Measurements from ENCODE around the gene GARS1. TPM values are rescaled to one million over a fixed set of nuclear protein-coding genes. Genes with fewer than 3 reads are reported as not detected.

GARS1 gene
- total RNA-seq, 1 experiment from 2014 or later = 274 TPM

DNA sequence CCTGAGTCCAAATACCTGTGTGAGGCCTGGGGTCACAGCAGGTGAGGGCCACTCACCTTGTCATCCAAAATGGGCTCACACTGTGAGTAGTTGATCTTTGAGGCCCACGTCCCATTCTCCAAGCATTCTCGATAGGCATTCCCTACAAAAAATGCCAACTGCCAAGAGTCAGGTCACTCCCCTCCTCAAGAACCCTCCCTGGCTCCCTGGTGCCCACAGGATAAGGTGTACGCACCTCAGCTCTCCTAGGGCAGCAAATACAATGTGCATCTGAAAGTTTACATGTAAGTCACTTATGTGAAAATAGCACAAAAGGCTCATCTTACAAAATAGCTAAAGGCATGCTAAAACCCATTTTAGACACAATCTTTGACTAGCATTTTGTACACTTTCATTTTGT is 72.5 kb downstream of the GARS1 start:
- Histone ChIP-seq H3K79me2 (ENCODE audit: low read depth) (no peaks in the 10 kb centered on the region), H3F3A (ENCODE audit: insufficient read depth, low read depth) (no peaks in the 10 kb centered on the region), H3K9me2 (ENCODE audit: insufficient read depth) (no peaks in the 10 kb centered on the region), H3K27ac (no peak overlapping the region), H3K27me3 (ENCODE audit: insufficient read depth, low read depth) (peaks cover 85% of the 10 kb centered on the region), H3K36me3 (ENCODE audit: low read depth) (no peaks in the 10 kb centered on the region), H3K9me3 (ENCODE audit: insufficient read depth, low read depth) (no peaks in the 10 kb centered on the region), H3K4me3 (no peak overlapping the region), H4K20me1 (ENCODE audit: insufficient read depth) (0 out of 2 replicates have a peak, but pooled peaks cover 3% of the 10 kb centered on the region), H3K4me1 (replicated peaks; ENCODE audit: insufficient read depth) (no peaks in the 10 kb centered on the region), H2AFZ (no peak overlapping the region), H3K4me2 (no peak overlapping the region)
- DNase-seq = no peak
- intact Hi-C loops (cut with micrococcal nuclease; ENCODE audit: unreplicated experiment) = no loop called here
- TF ChIP-seq EZH2 (IDR thresholded peaks at IDR 0.05; ENCODE audit: low read depth) = no peak
- TF ChIP-seq, protein P1, sequence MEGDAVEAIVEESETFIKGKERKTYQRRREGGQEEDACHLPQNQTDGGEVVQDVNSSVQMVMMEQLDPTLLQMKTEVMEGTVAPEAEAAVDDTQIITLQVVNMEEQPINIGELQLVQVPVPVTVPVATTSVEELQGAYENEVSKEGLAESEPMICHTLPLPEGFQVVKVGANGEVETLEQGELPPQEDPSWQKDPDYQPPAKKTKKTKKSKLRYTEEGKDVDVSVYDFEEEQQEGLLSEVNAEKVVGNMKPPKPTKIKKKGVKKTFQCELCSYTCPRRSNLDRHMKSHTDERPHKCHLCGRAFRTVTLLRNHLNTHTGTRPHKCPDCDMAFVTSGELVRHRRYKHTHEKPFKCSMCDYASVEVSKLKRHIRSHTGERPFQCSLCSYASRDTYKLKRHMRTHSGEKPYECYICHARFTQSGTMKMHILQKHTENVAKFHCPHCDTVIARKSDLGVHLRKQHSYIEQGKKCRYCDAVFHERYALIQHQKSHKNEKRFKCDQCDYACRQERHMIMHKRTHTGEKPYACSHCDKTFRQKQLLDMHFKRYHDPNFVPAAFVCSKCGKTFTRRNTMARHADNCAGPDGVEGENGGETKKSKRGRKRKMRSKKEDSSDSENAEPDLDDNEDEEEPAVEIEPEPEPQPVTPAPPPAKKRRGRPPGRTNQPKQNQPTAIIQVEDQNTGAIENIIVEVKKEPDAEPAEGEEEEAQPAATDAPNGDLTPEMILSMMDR (conservative IDR thresholded peaks at IDR 0.05) = no peak
- ChIA-PET CTCF (no interaction called here), POLR2A (ENCODE audit: unreplicated experiment) (interaction anchor here (0.6 kb wide), 1 partner anchor 12 kb away, joined by 3 read pairs; no protein-coding TSS in a partner anchor)
- no TSS peak for BruUV-seq (replicated peaks)

- Histone ChIP-seq H3K27me3 (ENCODE audit: insufficient read depth, low read depth) (peaks cover 76% of the 10 kb centered on the region), H3K4me3 (no peak overlapping the region), H3F3A (ENCODE audit: insufficient read depth, low read depth) (no peaks in the 10 kb centered on the region), H3K79me2 (ENCODE audit: low read depth) (no peaks in the 10 kb centered on the region), H3K4me1 (replicated peaks; ENCODE audit: insufficient read depth) (no peaks in the 10 kb centered on the region), H3K27ac (no peak overlapping the region), H2AFZ (no peak overlapping the region), H3K36me3 (ENCODE audit: low read depth) (no peaks in the 10 kb centered on the region), H3K4me2 (no peak overlapping the region), H3K9me2 (ENCODE audit: insufficient read depth) (no peaks in the 10 kb centered on the region), H3K9me3 (ENCODE audit: insufficient read depth, low read depth) (no peaks in the 10 kb centered on the region), H4K20me1 (ENCODE audit: insufficient read depth) (0 out of 2 replicates have a peak, but pooled peaks cover 3% of the 10 kb centered on the region)
- no peak for DNase-seq
- TF ChIP-seq, protein P1 (conservative IDR thresholded peaks at IDR 0.05) = no peak
- no peak for TF ChIP-seq EZH2 (IDR thresholded peaks at IDR 0.05; ENCODE audit: low read depth)
- POLR2A ChIA-PET (ENCODE audit: unreplicated experiment) = no interaction called here
- BruUV-seq (replicated peaks) = no TSS peak
- intact Hi-C loops (cut with micrococcal nuclease; ENCODE audit: unreplicated experiment) = no loop called here
- CTCF ChIA-PET = interaction anchor here (0.5 to 0.6 kb wide), 2 partner anchors 39 to 453 kb away, joined by 3 read pairs; no protein-coding TSS in a partner anchor
Measured at GRCh38 chr7:30668102-30668501, 73.4 kb downstream of the GARS1 start.

- ChIA-PET CTCF (no interaction called here), POLR2A (ENCODE audit: unreplicated experiment) (no interaction called here)
- Histone ChIP-seq H3K4me1 (replicated peaks; ENCODE audit: insufficient read depth) (no peaks in the 10 kb centered on the region), H3K4me2 (no peak overlapping the region), H3K4me3 (no peak overlapping the region), H3F3A (ENCODE audit: insufficient read depth, low read depth) (no peaks in the 10 kb centered on the region), H4K20me1 (ENCODE audit: insufficient read depth) (0 out of 2 replicates have a peak, but pooled peaks cover 3% of the 10 kb centered on the region), H2AFZ (no peak overlapping the region), H3K9me3 (ENCODE audit: insufficient read depth, low read depth) (no peaks in the 10 kb centered on the region), H3K9me2 (ENCODE audit: insufficient read depth) (no peaks in the 10 kb centered on the region), H3K27me3 (ENCODE audit: insufficient read depth, low read depth) (peaks cover 78% of the 10 kb centered on the region), H3K36me3 (ENCODE audit: low read depth) (no peaks in the 10 kb centered on the region), H3K27ac (no peak overlapping the region), H3K79me2 (ENCODE audit: low read depth) (no peaks in the 10 kb centered on the region)
- TF ChIP-seq, protein P1 (conservative IDR thresholded peaks at IDR 0.05) = no peak
- TF ChIP-seq EZH2 (IDR thresholded peaks at IDR 0.05; ENCODE audit: low read depth) = no peak
- peak; percentile 51 to 71 for DNase-seq
- intact Hi-C loops (cut with micrococcal nuclease; ENCODE audit: unreplicated experiment) = no loop called here
- BruUV-seq (replicated peaks) = no TSS peak
Measured at GRCh38 chr7:30671793-30672465, 77.3 kb downstream of the GARS1 start.
